ENCODE results near the gene FSIP1. TPM values are rescaled to one million over a fixed set of nuclear protein-coding genes. Genes with fewer than 3 reads are reported as not detected.

The FSIP1 gene
- total RNA-seq, 8 experiments from 2014 or later: 0.77 to 10.0 (median 3.5) TPM

- H3K4me1 ChIP-seq (replicated peaks in 1 of 2): no peaks in the 10 kb centered on the region
- H3K27ac ChIP-seq: no peak overlapping the region
- 80 to 100% (median 100%) methylated on average over 1 to 2 of the region's 2 CpGs; no CpG with 5 or more reads in 4 of the 10 experiments for WGBS, 10 experiments
- no peak overlapping the region for H3K4me3 ChIP-seq
- no peak for ATAC-seq (replicated peaks in 6 of 8)
- in situ Hi-C loops (cut with MboI; ENCODE audit: low pct_unique_long_range_greater_than_20kb in 2 of 9, low sequenced_read_pairs in 9 of 9, unreplicated experiment in 9 of 9): no loop called here
These were observed 216.8 kb downstream of the FSIP1 start for GRCh38 chr15:39565851-39566250.

DNA sequence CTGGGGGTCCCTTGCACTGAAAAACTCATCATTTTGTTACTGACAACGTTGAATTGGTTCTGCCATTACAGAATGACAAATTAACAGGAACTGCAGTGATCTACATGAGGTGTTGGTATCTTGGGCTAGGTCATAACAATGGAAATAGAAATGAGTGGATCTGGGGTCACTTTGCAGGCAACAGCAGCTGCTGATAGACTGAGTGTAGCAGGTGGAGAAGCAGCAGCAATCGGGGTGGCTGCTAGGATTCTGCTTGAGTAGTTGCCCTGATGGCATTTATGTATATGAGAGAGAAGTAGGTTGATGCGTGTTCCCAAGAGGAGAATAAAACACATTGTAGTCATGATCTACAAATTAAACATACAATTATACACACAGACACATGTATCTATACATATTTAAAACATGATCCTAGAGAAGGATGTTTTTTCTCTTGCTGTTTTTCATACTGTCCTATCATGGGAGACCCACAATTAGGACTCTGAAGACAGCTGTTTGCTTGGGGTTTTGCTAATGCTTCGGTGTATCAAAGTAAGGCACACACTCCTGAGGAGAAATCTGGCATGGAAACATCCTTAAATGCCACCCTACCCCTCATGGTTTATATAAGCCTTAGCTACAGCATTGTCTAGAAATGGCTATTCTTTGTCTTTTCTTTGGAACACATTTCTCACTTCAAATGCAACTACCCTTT is 217.5 kb downstream of the FSIP1 start:
- in situ Hi-C loops (cut with MboI; ENCODE audit: low pct_unique_long_range_greater_than_20kb in 2 of 9, low sequenced_read_pairs in 9 of 9, unreplicated experiment in 9 of 9): no loop called here
- Histone ChIP-seq H3K4me1 (replicated peaks in 1 of 2) (no peaks in the 10 kb centered on the region), H3K27ac (no peak overlapping the region), H3K4me3 (no peak overlapping the region)
- WGBS, 10 experiments: 60 to 100% (median 80%) methylated on average over 1 to 3 of the region's 4 CpGs; no CpG with 5 or more reads in 3 of the 10 experiments
- no peak for ATAC-seq (replicated peaks in 6 of 8)

DNA sequence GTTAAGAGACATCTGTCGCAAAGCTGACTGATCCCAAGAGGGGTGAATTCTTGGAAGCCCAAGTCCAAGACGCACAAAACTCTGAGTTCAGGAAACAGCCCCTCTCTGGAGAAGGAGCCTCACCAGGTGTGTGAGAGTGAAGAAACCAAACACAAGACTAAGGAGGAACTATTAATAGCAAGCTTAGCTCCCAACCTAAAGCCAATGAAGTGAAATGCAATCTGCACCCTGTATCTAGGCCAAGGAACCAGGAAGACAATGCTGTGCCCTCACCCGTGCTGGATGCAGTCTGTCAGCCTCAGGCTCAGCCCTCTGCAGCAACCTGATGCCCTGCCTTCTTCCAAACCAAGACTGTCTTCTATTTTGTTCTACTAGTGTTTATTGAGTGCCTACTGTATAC is 224.2 kb downstream of the FSIP1 start:
- Histone ChIP-seq H3K27ac (no peak overlapping the region), H3K4me3 (no peak overlapping the region), H3K4me1 (replicated peaks in 1 of 2) (no peaks in the 10 kb centered on the region)
- in situ Hi-C loops (cut with MboI; ENCODE audit: low pct_unique_long_range_greater_than_20kb in 2 of 9, low sequenced_read_pairs in 9 of 9, unreplicated experiment in 9 of 9): no loop called here
- 65 to 94% (median 87%) methylated on average over 2 to 3 of the region's 3 CpGs; no CpG with 5 or more reads in 5 of the 10 experiments for WGBS, 10 experiments
- ATAC-seq (replicated peaks in 6 of 8): no peak

DNA sequence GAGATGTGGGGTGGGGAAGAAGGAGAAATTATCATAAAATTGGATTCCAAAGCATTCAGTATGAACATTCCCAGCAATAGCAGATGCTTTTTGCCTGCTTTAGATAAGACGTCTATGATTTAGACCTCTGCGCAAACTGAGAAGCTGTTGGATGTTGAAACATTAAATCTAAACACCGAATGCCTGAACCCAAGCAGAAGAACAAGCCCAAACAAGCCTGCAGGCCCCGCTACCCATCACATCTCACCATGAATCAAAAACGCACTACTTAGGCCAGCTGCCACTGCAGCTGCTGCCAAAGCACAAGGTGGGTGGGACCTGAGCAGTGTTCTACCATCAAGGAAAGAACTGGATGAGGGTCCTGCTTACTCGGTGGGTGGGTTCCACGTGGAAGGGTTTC is 226.2 kb downstream of the FSIP1 start:
- Histone ChIP-seq H3K4me1 (replicated peaks in 1 of 2) (no peaks in the 10 kb centered on the region), H3K27ac (no peak overlapping the region), H3K4me3 (no peak overlapping the region)
- no peak for ATAC-seq (replicated peaks in 6 of 8)
- in situ Hi-C loops (cut with MboI; ENCODE audit: low pct_unique_long_range_greater_than_20kb in 2 of 9, low sequenced_read_pairs in 9 of 9, unreplicated experiment in 9 of 9): no loop called here
- WGBS, 10 experiments: 70 to 100% (median 83%) methylated on average over 2 to 5 of the region's 7 CpGs; no CpG with 5 or more reads in 2 of the 10 experiments

GRCh38 chr15:39555885-39556284 is 226.8 kb downstream of the FSIP1 start:
- WGBS, 10 experiments: 60 to 100% (median 86%) methylated on average over 1 to 3 of the region's 4 CpGs; no CpG with 5 or more reads in 2 of the 10 experiments
- no peak overlapping the region for H3K27ac ChIP-seq
- no peak overlapping the region for H3K4me3 ChIP-seq
- H3K4me1 ChIP-seq (replicated peaks in 1 of 2): no peaks in the 10 kb centered on the region
- in situ Hi-C loops (cut with MboI; ENCODE audit: low pct_unique_long_range_greater_than_20kb in 2 of 9, low sequenced_read_pairs in 9 of 9, unreplicated experiment in 9 of 9): no loop called here
- ATAC-seq (replicated peaks in 6 of 8): peak in 1 of 8 experiments; percentile 42

GRCh38 chr15:39554746-39555387 is 227.8 kb downstream of the FSIP1 start:
- no peak for ATAC-seq (replicated peaks in 6 of 8)
- Histone ChIP-seq H3K4me3 (no peak overlapping the region), H3K27ac (no peak overlapping the region), H3K4me1 (replicated peaks in 1 of 2) (no peaks in the 10 kb centered on the region)
- in situ Hi-C loops (cut with MboI; ENCODE audit: low pct_unique_long_range_greater_than_20kb in 2 of 9, low sequenced_read_pairs in 9 of 9, unreplicated experiment in 9 of 9): no loop called here

DNA sequence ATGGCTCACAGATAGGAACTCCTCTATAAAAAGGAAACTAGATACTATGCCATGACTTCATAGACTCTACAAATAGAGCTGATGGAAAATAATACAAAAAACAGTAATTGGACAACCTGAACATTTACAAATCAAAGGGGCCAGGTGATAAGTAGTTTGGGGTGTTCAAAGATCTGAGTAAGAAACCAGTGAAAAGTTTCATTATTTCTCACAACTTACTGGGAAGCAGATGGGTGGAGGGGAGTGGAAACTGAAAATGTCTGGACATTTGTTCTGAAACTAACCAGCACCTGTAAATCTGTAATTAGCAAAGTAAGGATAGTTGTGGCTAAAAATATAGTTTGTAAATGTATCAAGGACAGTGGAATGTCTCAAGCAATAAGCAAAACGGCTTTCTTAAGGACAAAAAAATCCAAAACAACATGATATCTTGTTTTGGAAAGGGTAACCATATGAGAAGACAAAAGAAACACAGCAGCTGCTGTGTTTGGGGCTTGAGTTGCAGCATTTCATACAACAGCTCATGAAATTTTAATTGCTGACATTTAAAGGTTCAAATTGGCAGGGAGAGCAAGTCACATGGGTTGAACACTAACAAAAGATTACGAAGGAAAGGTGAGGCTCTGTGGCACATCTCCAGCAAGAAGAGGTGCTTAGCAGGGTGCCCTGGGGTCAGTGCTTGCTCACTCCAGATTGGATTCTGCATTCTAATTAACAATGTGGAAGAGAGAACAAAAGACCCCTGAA is 228.5 kb downstream of the FSIP1 start:
- in situ Hi-C loops (cut with MboI; ENCODE audit: low pct_unique_long_range_greater_than_20kb in 2 of 9, low sequenced_read_pairs in 9 of 9, unreplicated experiment in 9 of 9): no loop called here
- WGBS, 10 experiments: 0 to 57% (median 33%) methylated on average over 1 to 2 of the region's 2 CpGs; no CpG with 5 or more reads in 1 of the 10 experiments
- H3K27ac ChIP-seq: no peak overlapping the region
- ATAC-seq (replicated peaks in 6 of 8): no peak
- H3K4me3 ChIP-seq: no peak overlapping the region
- H3K4me1 ChIP-seq (replicated peaks in 1 of 2): no peaks in the 10 kb centered on the region

DNA sequence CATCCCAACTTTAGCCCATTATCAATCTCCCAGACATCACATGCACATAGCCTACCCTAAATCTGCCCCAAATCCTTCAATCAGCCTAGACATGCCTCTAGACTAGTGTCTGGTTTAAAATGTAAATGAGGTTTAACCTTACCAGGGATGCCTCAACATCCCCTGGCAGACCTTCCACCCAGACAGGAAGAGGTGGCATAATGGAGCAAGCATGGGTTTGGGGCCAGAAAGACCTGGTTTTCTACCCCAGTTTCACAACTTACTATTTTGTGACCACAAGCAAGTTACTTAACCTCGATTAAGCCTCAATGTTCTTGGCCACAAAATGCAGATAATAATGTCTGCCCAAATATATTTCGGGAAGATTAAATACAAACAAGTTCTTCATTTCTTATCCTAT is 230.1 kb downstream of the FSIP1 start:
- H3K27ac ChIP-seq: no peak overlapping the region
- H3K4me3 ChIP-seq: no peak overlapping the region
- WGBS, 10 experiments: 0 to 79% (median 61%) methylated on average over 1 to 2 of the region's 2 CpGs; no CpG with 5 or more reads in 4 of the 10 experiments
- H3K4me1 ChIP-seq (replicated peaks in 1 of 2): no peaks in the 10 kb centered on the region
- in situ Hi-C loops (cut with MboI; ENCODE audit: low pct_unique_long_range_greater_than_20kb in 2 of 9, low sequenced_read_pairs in 9 of 9, unreplicated experiment in 9 of 9): no loop called here
- ATAC-seq (replicated peaks in 6 of 8): no peak

- in situ Hi-C loops (cut with MboI; ENCODE audit: low pct_unique_long_range_greater_than_20kb in 2 of 9, low sequenced_read_pairs in 9 of 9, unreplicated experiment in 9 of 9): no loop called here
- 57 to 100% (median 79%) methylated on average over 1 to 2 of the region's 2 CpGs; no CpG with 5 or more reads in 3 of the 10 experiments for WGBS, 10 experiments
- Histone ChIP-seq H3K4me3 (no peak overlapping the region), H3K27ac (no peak overlapping the region), H3K4me1 (replicated peaks in 1 of 2) (no peaks in the 10 kb centered on the region)
- no peak for ATAC-seq (replicated peaks in 6 of 8)
These were observed 231.2 kb downstream of the FSIP1 start for GRCh38 chr15:39551476-39551875.

Other genes with a start within 250 kb of the FSIP1 start
- gene THBS1, start 201.8 kb downstream of the FSIP1 start, total RNA-seq: 10 to 100 TPM in 3 of 8 experiments, 1 to 10 TPM in 5; 3.2 to 54.8 (median 5.6) TPM
- 10 to 100 TPM in 6 of 8 experiments, 1 to 10 TPM in 2; 7.5 to 48.8 (median 14.0) TPM for gene GPR176, start 137.4 kb upstream of the FSIP1 start, total RNA-seq
- gene EIF2AK4, start 151.3 kb upstream of the FSIP1 start, total RNA-seq: 10 to 100 TPM; 25.9 to 72.6 (median 36.0) TPM

All from motor neuron (in vitro differentiated cells).